ENCODE data around the gene POPDC2.

GRCh38 chr3:119626196-119626595 lies 34.2 kb downstream of the POPDC2 start:
- no peak for TF ChIP-seq CREB1 (IDR thresholded peaks at IDR 0.05; ENCODE audit: low read depth)
- TF ChIP-seq, protein P1, sequence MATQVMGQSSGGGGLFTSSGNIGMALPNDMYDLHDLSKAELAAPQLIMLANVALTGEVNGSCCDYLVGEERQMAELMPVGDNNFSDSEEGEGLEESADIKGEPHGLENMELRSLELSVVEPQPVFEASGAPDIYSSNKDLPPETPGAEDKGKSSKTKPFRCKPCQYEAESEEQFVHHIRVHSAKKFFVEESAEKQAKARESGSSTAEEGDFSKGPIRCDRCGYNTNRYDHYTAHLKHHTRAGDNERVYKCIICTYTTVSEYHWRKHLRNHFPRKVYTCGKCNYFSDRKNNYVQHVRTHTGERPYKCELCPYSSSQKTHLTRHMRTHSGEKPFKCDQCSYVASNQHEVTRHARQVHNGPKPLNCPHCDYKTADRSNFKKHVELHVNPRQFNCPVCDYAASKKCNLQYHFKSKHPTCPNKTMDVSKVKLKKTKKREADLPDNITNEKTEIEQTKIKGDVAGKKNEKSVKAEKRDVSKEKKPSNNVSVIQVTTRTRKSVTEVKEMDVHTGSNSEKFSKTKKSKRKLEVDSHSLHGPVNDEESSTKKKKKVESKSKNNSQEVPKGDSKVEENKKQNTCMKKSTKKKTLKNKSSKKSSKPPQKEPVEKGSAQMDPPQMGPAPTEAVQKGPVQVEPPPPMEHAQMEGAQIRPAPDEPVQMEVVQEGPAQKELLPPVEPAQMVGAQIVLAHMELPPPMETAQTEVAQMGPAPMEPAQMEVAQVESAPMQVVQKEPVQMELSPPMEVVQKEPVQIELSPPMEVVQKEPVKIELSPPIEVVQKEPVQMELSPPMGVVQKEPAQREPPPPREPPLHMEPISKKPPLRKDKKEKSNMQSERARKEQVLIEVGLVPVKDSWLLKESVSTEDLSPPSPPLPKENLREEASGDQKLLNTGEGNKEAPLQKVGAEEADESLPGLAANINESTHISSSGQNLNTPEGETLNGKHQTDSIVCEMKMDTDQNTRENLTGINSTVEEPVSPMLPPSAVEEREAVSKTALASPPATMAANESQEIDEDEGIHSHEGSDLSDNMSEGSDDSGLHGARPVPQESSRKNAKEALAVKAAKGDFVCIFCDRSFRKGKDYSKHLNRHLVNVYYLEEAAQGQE (IDR thresholded peaks at IDR 0.05; ENCODE audit: low read depth), result no peak
- TF ChIP-seq TCF12 (IDR thresholded peaks at IDR 0.05; ENCODE audit: low read depth), result no peak
- no peak for TF ChIP-seq RAD21 (IDR thresholded peaks at IDR 0.05; ENCODE audit: low read depth)
- TF ChIP-seq, protein P2, sequence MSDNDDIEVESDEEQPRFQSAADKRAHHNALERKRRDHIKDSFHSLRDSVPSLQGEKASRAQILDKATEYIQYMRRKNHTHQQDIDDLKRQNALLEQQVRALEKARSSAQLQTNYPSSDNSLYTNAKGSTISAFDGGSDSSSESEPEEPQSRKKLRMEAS (IDR thresholded peaks at IDR 0.05), result no peak
- no peak for TF ChIP-seq EP300 (IDR thresholded peaks at IDR 0.05; ENCODE audit: borderline replicate concordance)
- no peak for TF ChIP-seq NFIC (IDR thresholded peaks at IDR 0.05)
- TF ChIP-seq YY1 (IDR thresholded peaks at IDR 0.05; ENCODE audit: low read depth), result no peak
- no peak for TF ChIP-seq TAF1 (IDR thresholded peaks at IDR 0.05; ENCODE audit: low read depth)
- no peak for TF ChIP-seq CEBPB (IDR thresholded peaks at IDR 0.05)
- no peak for TF ChIP-seq EGR1 (IDR thresholded peaks at IDR 0.05)
